ENCODE measurements around the gene BNC1. TPM values are rescaled to one million over a fixed set of nuclear protein-coding genes. Genes with fewer than 3 reads are reported as not detected.

BNC1 gene
- total RNA-seq, 1 donor: 6.9 TPM

- no peak for TF ChIP-seq CTCF (IDR thresholded peaks at IDR 0.05; ENCODE audit: insufficient read depth, low read depth, low read length)
- peak; percentile 36 for DNase-seq (ENCODE audit: low read depth)
- H3K4me3 ChIP-seq (ENCODE audit: low read depth, low read length): peak overlapping the region; percentile 81
Observed at GRCh38 chr15:83207009-83207659, 77.3 kb downstream of the BNC1 start.

GRCh38 chr15:83206526-83207008 lies 77.9 kb downstream of the BNC1 start:
- DNase-seq (ENCODE audit: low read depth): peak; percentile 11
- peak overlapping the region; percentile 81 for H3K4me3 ChIP-seq (ENCODE audit: low read depth, low read length)
- no peak for TF ChIP-seq CTCF (IDR thresholded peaks at IDR 0.05; ENCODE audit: insufficient read depth, low read depth, low read length)

Other genes with a start within 250 kb of the BNC1 start
- gene BTBD1, start 217.4 kb downstream of the BNC1 start, total RNA-seq: 83.1 and 101 TPM in 2 replicates
- 1.7 and 2.6 TPM in 2 replicates for gene TM6SF1, start 177.0 kb downstream of the BNC1 start, total RNA-seq
- 23.7 and 24.2 TPM in 2 replicates for gene HDGFL3, start 76.8 kb downstream of the BNC1 start, total RNA-seq
- gene SH3GL3, start 162.7 kb upstream of the BNC1 start, total RNA-seq: under 0.01 TPM in 1 of 2 replicates, not detected in the other

Measured in fibroblast of villous mesenchyme (primary cell).